Uterus (tissue), 2 donors: ENCODE data around the gene KNSTRN.

Experiments
- POLR2A ChIP-seq, 2 donors: fragments of 450-650 bp; IDR thresholded peaks; one replicate each; pipeline ENCODE4 v1.6.1; 2016; ENCODE audit warnings: antibody characterized with exemption in 2 of 2, mild to moderate bottlenecking in 1 of 2, moderate library complexity in 1 of 2
- TF ChIP-seq, protein P1 (sequence below), 4 experiments: fragments of 200-600 bp in 2 of 4; fragments of 450-650 bp in 2 of 4; sonication (generic) in 2 of 4; IDR thresholded peaks; one replicate each; pipeline ENCODE4 v1.5.1; 2016 to 2019; ENCODE audit warnings: antibody characterized with exemption in 4 of 4, mild to moderate bottlenecking in 2 of 4, moderate library complexity in 1 of 4

GRCh38 chr15:40379853-40380252, 2.7 kb upstream of the KNSTRN start:
- TF ChIP-seq, protein P1, sequence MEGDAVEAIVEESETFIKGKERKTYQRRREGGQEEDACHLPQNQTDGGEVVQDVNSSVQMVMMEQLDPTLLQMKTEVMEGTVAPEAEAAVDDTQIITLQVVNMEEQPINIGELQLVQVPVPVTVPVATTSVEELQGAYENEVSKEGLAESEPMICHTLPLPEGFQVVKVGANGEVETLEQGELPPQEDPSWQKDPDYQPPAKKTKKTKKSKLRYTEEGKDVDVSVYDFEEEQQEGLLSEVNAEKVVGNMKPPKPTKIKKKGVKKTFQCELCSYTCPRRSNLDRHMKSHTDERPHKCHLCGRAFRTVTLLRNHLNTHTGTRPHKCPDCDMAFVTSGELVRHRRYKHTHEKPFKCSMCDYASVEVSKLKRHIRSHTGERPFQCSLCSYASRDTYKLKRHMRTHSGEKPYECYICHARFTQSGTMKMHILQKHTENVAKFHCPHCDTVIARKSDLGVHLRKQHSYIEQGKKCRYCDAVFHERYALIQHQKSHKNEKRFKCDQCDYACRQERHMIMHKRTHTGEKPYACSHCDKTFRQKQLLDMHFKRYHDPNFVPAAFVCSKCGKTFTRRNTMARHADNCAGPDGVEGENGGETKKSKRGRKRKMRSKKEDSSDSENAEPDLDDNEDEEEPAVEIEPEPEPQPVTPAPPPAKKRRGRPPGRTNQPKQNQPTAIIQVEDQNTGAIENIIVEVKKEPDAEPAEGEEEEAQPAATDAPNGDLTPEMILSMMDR (IDR thresholded peaks at IDR 0.05): no peak
- no peak for TF ChIP-seq POLR2A (IDR thresholded peaks at IDR 0.05)
